GM21723 (cell line): ENCODE results near the gene TRIM44.
A peak's percentile ranks its signal among the peaks of the same experiment; 100 is the strongest.
"Not testable (repeated sequence)": the region's sequence is repeated elsewhere in the genome, so short reads cannot be mapped to it uniquely, and the experiment has no call there.

ENCODE experiments used
- ATAC-seq: cut with Tn5 transposase; IDR thresholded peaks from one replicate; pipeline ENCODE4 v1.9.1; 2021; ENCODE audit warnings: mild to moderate bottlenecking, moderate library complexity; ENCODE audit not compliant: unreplicated experiment

TRIM44 gene

DNA sequence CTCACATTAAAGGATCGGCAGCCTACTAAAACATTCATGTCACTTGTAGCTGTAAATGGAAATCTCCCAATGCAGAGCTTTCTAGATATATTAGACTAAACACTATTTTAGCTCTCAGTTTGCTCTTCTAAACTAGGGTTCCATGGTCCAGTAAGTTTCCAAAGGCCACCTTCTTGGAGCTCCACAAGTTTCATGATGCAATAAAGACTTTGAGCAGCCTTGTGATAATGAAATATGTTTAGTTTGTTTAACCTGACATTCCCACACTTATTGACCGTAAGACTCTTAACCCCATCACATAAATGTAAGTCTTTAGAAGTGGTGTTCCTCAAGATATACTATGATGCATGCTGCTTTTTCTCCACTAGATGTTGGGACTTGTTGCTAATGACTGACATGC, 87.7 kb downstream of the TRIM44 start:
- no peak for ATAC-seq

DNA sequence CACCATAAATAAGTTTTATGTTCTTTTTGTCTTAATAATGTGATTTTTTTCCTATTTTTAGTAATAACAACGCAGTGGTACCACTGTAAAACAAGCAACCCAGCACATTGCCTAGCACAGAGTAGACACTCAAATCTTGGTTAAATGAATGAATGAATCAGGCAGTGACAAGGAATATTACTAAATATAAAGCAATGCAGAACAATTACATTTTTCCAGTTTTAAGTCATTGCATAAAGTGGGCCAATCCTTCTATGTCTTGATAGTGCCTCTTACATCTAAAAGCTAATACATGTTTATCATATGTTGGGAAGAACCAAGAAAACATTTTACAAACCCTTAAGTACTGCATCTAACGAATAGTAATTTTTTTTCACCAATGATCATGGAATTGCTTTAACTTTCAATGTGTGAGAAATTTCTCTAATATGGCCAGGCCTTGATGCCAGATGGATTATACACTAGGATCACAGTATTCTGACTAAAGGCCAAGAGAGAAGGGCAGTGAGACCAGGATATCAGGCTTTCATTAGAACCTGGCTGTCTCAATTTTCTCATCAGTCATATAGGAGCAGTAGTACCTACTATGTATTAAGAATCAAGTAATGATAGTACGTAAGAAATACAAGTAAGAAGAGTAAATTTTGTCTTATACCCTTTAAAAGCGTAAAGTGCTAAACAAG, 88.5 kb downstream of the TRIM44 start:
- no peak for ATAC-seq

DNA sequence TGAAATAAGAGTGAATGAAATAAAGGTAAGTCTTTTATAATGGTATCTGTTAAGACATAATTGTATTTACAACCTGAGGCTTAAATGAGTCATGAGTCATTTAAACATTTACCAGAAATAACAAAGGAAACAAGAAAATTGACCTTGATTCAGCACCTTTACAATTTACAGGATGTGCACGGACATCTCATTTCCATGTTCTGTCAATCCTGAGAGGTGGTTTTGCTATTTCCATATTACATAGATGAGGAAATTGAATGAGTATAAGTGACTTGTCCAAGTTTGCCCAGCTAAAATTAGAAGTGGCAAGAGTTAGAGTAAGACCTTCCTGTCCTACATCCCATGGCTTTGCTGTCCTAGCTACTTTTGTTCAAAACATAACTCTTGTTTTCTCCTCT, 89.1 kb downstream of the TRIM44 start:
- ATAC-seq: no peak

DNA sequence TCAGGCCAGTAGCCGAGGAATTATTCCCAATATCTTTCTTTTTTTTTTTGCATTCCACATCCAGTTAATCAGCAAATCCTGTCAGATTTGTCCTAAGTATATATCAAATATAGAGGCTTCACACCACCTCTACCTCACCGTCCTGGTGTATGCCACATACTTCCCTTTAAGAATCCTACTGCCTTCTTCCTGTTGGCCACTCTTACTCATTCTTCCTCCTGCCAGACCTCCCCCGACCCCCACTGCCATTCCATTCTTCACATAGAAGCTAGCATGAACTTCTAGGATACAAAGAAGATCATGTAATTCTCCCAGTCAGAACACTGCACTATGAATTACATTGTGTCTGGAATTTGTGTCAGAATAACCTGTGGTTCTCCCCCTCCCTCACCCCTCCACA, 89.5 kb downstream of the TRIM44 start:
- ATAC-seq: no peak

DNA sequence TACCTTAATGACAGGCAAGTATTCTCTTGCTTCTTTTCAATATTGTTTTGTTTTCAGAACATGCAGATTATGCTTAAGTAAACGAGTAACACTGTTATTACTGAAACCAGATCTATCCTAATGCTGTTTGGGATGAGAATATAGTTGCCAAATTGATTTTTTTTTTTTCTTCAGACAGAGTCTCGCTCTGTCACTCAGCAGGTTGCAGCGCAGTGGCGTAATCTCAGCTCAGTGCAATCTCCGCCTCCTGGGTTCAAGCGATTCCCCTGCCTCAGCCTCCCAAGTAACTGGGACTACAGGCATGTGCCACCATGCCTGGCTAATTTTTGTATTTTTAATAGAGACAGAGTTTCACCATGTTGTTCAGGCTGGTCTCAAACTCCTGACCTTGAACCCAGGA, 91.0 kb downstream of the TRIM44 start:
- ATAC-seq: not testable (repeated sequence)

DNA sequence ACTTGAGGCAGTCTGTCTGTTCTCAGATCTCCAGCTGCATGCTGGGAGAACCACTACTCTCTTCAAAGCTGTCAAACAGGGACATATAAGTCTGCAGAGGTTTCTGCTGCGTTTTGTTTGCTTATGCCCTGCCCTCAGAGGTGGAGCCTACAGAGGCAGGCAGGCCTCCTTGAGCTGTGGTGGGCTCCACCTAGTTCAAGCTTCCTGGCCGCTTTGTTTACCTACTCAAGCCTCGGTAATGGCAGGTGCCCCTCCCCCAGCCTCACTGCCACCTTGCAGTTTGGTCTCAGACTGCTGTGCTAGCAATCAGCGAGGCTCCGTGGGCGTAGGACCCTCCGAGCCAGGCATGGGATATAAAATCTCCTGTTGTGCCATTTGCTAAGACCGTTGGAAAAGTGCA, 97.4 kb downstream of the TRIM44 start:
- ATAC-seq: not testable (repeated sequence)

DNA sequence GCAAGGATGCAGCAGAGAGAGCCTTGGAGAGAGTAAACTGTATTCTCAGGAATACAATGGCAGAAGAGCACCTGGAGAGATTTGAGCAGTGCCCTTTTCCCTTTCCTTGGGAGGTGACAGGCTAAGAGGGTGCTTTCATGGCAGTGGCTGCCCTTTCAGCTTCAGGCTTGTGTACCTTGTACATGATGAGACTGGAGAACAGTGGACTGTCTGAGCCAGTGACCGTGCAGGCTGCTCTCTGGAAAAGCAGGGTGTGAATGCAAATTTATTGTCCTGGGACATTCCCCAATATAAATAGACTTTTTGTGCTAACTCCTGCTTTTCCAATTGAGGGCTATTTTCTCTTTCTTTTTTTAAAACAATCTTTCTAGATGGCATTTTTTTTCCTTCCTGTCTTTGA, 99.3 kb downstream of the TRIM44 start:
- no peak for ATAC-seq

DNA sequence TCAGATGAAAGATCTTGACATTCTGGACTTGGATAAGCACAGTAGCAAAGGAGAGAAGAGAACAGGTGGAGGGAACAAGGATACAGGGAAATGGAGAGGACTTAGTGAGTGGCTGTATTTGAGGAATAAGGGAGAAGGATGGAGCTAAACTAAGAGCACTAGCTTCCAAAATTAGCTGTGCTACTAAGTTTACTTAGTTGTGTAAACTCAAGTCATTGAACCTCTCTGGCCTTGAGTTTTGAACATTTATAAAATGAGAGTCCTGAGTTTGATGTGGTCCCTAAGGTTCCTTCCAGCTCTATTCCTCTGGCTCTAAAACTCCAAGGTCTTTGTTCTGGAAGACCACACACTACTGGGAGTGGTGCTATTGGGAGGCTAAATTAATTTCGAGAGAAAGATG, 100.7 kb downstream of the TRIM44 start:
- no peak for ATAC-seq

DNA sequence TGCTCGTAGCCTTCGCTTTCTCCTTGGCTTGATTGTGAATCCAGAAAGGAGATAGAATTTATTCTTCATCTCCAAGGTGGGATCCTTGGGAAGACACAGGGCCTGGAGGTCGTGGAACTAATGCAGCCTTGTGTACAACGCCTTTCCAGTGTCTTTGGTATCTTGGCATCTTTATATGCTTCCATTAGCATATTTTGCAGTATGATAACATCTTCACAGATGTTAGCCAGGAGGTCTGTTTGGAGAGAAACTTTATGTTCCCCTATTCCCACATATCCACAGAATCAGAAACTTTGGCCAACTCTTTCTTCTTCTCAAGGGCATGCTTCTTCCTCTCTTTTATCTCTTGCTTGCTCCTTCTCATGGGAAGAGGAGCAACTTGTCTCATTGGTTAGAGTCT, 101.2 kb downstream of the TRIM44 start:
- no peak for ATAC-seq

DNA sequence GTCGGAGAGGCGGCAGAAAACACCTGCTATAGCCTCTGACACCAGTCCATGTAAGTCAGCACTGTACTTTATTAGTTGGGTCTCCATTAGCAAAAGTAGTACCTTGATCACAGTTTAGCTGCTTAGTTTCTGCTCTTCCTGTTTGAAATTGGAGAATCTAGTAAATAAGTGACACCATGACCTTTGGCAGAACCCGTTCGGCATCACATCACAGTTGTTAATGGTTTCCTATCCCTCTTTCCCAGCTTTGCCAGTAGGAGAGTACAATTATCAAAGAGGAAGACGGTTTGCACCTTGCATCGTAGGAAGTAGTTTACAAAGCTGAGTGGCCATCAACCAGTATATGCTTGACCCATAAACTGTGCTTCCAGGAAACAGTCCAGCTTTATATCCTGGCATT, 101.8 kb downstream of the TRIM44 start:
- no peak for ATAC-seq

DNA sequence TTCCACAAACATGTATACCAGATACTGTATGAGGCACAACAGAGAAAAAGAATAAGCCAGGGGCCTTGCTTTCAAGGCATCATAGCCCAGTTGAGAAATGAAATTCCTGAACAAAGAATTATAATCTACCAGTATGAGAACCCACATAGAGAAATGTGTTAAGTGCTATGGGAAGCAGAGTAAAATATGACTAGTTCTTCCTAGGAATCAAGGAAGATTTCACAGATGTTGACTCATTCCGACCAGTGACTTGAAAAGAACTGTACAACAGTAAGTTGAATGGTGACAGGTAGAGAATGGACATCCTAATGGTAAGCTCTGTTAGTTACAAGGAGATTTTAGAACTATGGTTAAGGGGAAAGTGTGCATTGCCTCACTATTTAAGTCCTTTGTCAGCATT, 102.6 kb downstream of the TRIM44 start:
- no peak for ATAC-seq

DNA sequence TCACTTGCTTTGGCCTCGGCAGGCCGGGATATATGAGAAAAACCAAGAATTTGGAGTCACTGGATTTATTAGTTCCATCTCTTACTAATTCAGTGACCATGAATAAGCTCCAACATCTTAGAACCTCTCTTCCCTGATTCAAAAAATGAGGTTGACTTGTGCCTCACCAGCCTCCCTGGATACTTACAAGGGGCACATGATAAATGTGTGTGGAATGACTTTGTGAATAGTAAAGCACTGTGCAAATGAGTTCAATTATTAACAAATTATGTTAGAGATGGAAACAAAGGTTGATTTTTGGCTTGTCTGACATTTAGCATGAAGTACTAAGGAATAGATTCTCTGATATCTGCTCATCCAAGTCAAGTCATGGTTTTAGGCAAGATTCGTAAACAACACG, 104.1 kb downstream of the TRIM44 start:
- no peak for ATAC-seq

DNA sequence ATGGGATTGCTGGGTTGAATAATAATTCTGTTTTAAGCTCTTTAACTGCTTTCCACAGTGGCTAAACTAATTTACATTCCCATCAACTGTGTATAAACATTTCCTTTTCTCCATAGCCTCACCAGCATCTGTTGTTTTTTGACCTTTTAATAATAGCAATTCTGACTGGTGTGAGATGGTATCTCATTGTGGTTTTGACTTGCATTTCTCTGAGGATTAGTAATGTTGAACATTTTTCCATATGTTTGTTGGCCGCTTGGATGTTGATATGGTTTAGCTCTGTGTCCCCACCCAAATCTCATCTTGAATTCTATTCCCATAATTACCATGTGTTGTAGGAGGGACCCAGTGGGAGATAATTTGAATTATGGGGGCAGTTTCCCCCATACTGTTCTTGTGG, 107.8 kb downstream of the TRIM44 start:
- not testable (repeated sequence) for ATAC-seq

DNA sequence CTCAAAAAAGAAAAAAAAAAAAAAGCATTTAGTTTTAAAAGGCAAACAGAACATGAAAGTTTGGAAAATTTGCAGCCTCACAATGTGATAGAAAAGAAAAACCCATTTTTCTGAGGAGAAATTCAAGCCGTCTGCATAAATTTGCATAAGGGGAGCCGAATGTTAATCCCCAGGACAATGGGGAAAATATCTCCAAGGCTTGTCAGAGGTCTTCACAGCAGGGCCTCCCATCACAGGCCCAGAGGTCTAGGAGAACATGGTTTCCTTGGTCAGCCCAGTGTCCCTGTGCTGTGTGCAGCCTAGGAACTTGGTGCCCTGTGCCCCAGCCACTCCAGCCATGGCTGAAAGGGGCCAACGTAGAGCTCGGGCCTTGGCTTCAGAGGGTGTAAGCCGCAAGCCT, 109.1 kb downstream of the TRIM44 start:
- no peak for ATAC-seq

DNA sequence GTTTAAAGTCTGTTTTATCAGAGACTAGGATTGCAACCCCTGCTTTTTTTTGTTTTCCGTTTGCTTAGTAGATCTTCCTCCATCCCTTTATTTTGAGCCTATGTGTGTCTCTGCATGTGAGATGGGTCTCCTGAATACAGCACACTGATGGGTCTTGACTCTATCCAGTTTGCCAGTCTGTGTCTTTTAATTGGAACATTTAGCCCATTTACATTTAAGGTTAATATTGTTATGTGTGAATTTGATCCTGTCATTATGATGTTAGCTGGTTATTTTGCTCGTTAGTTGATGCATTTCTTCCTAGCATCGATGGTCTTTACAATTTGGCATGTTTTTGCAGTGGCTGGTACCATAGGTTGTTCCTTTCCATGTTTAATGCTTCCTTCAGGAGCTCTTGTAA, 114.7 kb downstream of the TRIM44 start:
- ATAC-seq: not testable (repeated sequence)

DNA sequence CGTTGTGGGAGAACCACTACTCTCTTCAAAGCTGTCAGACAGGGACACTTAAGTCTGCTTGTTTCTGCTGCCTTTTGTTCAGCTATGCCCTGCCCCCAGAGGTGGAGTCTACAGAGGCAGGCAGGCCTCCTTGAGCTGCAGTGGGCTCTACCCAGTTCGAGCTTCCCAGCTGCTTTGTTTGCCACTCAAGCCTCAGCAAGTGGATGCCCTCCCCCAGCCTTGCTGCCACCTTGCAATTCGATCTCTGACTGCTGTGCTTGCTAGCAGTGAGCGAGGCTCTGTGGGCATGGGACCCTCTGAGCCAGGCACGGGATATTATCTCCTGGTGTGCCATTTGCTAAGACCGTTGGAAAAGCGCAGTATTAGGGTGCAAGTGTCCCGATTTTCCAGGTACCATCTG, 116.4 kb downstream of the TRIM44 start:
- ATAC-seq: not testable (repeated sequence)

DNA sequence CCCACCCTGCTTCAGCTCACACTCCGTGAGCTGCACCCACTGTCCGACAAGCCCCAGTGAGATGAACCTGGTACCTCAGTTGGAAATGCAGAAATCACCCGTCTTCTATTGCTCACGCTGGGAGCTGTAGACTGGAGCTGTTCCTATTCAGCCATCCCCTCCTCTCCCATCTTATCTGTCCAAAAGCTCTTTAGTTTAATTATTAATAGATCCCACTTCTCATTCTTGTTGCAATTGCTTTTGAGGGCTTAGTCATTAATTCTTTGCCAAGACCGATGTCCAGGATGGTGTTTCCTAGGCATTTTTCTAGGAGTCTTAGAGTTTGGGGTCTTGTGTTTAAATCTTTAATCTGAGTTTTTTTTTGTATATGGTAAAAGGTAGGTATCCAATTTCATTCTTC, 116.8 kb downstream of the TRIM44 start:
- no peak for ATAC-seq

DNA sequence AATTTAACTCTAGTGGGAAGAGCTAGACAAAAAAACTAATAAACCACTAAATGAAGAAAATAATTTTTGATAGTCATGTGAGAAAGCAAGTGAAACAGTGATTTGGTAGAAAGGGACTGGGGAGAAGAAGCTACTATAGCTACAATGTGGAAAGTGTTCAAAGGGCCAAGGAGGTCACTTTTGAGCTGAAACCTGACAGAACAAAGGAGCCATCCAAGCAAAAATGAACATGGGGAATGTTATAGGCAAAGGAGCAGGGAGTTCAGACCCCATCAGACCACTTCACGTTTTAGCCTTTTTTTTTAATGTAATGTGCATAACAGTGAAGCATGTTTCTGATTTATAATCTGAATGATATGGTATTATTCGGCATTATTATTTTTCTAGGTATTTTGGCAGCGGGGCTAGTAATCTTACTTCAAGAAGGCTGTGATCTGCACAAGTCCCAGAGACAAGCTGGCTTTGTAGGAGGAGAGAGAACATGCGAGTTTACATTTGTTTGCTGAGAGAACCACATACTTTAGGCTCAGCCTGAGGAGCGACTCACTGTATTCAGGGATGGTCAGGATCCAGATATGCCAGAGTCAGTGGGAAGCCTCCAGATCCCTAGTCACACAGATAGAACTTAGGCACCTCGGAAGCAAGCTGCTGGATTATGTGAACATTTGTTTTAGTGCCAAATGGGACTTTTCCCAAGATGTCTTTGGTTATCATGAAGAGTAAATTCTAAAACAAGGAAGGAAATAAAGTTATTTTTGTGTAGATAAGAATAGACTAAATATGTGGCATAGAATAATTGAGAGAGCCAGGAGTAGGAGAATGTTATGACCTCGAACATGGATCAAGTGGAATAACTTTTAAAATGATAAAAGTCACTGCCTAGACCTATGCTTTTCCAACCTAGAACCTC, 118.6 kb downstream of the TRIM44 start:
- ATAC-seq: no peak

DNA sequence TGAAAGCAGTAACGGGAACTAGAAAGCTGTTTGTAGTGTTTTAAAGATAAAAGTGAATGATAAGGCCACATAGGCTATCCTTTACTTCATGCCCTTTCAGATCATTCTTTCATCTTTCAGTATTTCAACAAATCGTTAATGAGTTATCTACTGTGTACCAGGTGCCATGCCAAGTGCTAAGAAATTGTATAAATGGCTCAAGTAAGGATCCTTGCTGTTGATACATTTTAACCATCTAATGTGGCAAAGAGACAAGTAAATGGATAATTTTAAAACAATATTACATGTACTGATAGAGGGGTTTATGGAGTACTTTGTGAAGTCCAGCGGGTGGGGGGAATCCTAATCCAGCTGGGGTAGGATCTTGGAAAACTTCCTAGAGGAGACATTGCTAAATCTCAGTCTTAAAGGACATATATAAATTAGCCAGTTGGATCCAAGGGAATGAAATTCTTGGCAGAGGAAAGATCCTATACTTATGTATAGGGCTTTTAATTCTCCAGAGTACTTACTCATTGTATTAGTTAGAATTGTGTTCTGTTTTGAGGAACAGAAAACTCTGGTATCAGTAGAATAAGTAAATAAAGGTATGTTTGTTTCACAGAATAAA, 119.4 kb downstream of the TRIM44 start:
- ATAC-seq: no peak

DNA sequence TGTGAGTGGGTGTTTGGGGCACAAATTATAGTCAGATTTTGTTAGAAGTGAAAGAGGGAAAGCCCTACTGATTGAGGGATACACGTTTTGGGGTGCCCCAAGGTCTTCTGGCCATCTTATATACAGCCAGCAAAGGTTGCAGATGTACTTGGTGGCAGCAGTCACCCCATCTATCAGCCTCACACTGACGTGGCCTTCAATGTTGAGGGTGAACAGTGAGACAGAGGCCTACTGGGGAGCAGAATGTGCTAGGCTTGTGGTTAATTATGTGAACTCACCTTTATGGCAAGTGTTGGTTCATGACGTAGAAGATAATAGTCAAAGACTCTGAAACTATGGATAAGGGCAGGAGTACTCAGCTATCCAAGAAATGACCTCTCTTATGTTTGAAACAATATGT, 121.2 kb downstream of the TRIM44 start:
- ATAC-seq: no peak

DNA sequence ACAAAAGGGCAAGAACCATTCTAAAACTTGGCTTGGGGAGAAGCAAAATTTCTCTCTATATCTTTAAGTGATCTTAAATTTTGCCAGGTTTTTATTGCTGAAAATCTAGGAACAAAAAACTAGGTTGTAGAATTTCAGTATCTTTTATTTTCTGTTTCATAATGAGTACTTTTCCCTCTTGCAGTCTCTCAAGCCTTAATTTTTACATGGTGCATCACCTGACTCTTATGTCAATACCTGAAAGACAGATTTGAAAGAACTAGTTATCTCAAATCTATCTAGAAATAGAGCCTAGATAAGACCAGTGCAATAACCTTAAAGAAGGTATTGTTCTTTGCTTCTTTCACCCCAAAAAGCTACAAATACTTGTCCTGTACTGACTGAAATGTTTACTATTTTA, 122.1 kb downstream of the TRIM44 start:
- peak; percentile 61 for ATAC-seq
